Measurements from ENCODE around the gene ANLN.
A peak's percentile ranks its signal among the peaks of the same experiment; 100 is the strongest.

The ANLN gene

GRCh38 chr7:36406156-36406555, 16.5 kb downstream of the ANLN start:
- in situ Hi-C loops (cut with MboI; ENCODE audit: low pct_unique_long_range_greater_than_20kb, low sequenced_read_pairs): no loop called here
- DNase-seq: no peak

GRCh38 chr7:36407636-36408550, 18.2 kb downstream of the ANLN start:
- no peak for DNase-seq
- in situ Hi-C loops (cut with MboI; ENCODE audit: low pct_unique_long_range_greater_than_20kb, low sequenced_read_pairs): no loop called here

GRCh38 chr7:36408589-36408988, 18.9 kb downstream of the ANLN start:
- no peak for DNase-seq
- in situ Hi-C loops (cut with MboI; ENCODE audit: low pct_unique_long_range_greater_than_20kb, low sequenced_read_pairs): no loop called here

- no peak for DNase-seq
- in situ Hi-C loops (cut with MboI; ENCODE audit: low pct_unique_long_range_greater_than_20kb, low sequenced_read_pairs): no loop called here
Observed at GRCh38 chr7:36409180-36409579, 19.5 kb downstream of the ANLN start.

- no peak for DNase-seq
- in situ Hi-C loops (cut with MboI; ENCODE audit: low pct_unique_long_range_greater_than_20kb, low sequenced_read_pairs): no loop called here
Observed at GRCh38 chr7:36415144-36415543, 25.5 kb downstream of the ANLN start.

- in situ Hi-C loops (cut with MboI; ENCODE audit: low pct_unique_long_range_greater_than_20kb, low sequenced_read_pairs): no loop called here
- DNase-seq: no peak
Observed at GRCh38 chr7:36416251-36416650, 26.6 kb downstream of the ANLN start.

- DNase-seq: no peak
- in situ Hi-C loops (cut with MboI; ENCODE audit: low pct_unique_long_range_greater_than_20kb, low sequenced_read_pairs): no loop called here
Observed at GRCh38 chr7:36420307-36420706, 30.6 kb downstream of the ANLN start.

- no peak for DNase-seq
- in situ Hi-C loops (cut with MboI; ENCODE audit: low pct_unique_long_range_greater_than_20kb, low sequenced_read_pairs): no loop called here
Observed at GRCh38 chr7:36422072-36422471, 32.4 kb downstream of the ANLN start.

GRCh38 chr7:36423633-36424032, 34.0 kb downstream of the ANLN start:
- no peak for DNase-seq
- in situ Hi-C loops (cut with MboI; ENCODE audit: low pct_unique_long_range_greater_than_20kb, low sequenced_read_pairs): no loop called here

GRCh38 chr7:36430186-36430585, 40.5 kb downstream of the ANLN start:
- in situ Hi-C loops (cut with MboI; ENCODE audit: low pct_unique_long_range_greater_than_20kb, low sequenced_read_pairs): no loop called here
- no peak for DNase-seq

GRCh38 chr7:36430881-36431280, 41.2 kb downstream of the ANLN start:
- in situ Hi-C loops (cut with MboI; ENCODE audit: low pct_unique_long_range_greater_than_20kb, low sequenced_read_pairs): no loop called here
- no peak for DNase-seq

GRCh38 chr7:36438211-36438610, 48.5 kb downstream of the ANLN start:
- in situ Hi-C loops (cut with MboI; ENCODE audit: low pct_unique_long_range_greater_than_20kb, low sequenced_read_pairs): no loop called here

GRCh38 chr7:36439624-36440023, 50.0 kb downstream of the ANLN start:
- DNase-seq: no peak
- in situ Hi-C loops (cut with MboI; ENCODE audit: low pct_unique_long_range_greater_than_20kb, low sequenced_read_pairs): no loop called here

More at GRCh38 chr7:36438211-36438610, 48.5 kb downstream of the ANLN start:
- no peak for DNase-seq

GRCh38 chr7:36440880-36441279, 51.2 kb downstream of the ANLN start:
- DNase-seq: peak; percentile 26
- in situ Hi-C loops (cut with MboI; ENCODE audit: low pct_unique_long_range_greater_than_20kb, low sequenced_read_pairs): no loop called here

- no peak for DNase-seq
- in situ Hi-C loops (cut with MboI; ENCODE audit: low pct_unique_long_range_greater_than_20kb, low sequenced_read_pairs): no loop called here
Observed at GRCh38 chr7:36441344-36442022, 51.8 kb downstream of the ANLN start.

- in situ Hi-C loops (cut with MboI; ENCODE audit: low pct_unique_long_range_greater_than_20kb, low sequenced_read_pairs): no loop called here
- DNase-seq: no peak
Observed at GRCh38 chr7:36448781-36449379, 59.2 kb downstream of the ANLN start.

GRCh38 chr7:36449685-36450084, 60.0 kb downstream of the ANLN start:
- DNase-seq: no peak
- in situ Hi-C loops (cut with MboI; ENCODE audit: low pct_unique_long_range_greater_than_20kb, low sequenced_read_pairs): no loop called here

GRCh38 chr7:36453769-36454168, 64.1 kb downstream of the ANLN start:
- in situ Hi-C loops (cut with MboI; ENCODE audit: low pct_unique_long_range_greater_than_20kb, low sequenced_read_pairs): no loop called here
- DNase-seq: no peak

GRCh38 chr7:36455646-36456045, 66.0 kb downstream of the ANLN start:
- in situ Hi-C loops (cut with MboI; ENCODE audit: low pct_unique_long_range_greater_than_20kb, low sequenced_read_pairs): no loop called here
- DNase-seq: no peak

- DNase-seq: no peak
- in situ Hi-C loops (cut with MboI; ENCODE audit: low pct_unique_long_range_greater_than_20kb, low sequenced_read_pairs): no loop called here
Observed at GRCh38 chr7:36456138-36456537, 66.5 kb downstream of the ANLN start.
